ENCODE results near the gene PERM1. TPM values are rescaled to one million over a fixed set of nuclear protein-coding genes. Genes with fewer than 3 reads are reported as not detected.
"Not testable (repeated sequence)": the region's sequence is repeated elsewhere in the genome, so short reads cannot be mapped to it uniquely, and the experiment has no call there.

PERM1 gene
- total RNA-seq, 4 donors from 2014 or later, result 0.11 to 0.50 (median 0.30) TPM

DNA sequence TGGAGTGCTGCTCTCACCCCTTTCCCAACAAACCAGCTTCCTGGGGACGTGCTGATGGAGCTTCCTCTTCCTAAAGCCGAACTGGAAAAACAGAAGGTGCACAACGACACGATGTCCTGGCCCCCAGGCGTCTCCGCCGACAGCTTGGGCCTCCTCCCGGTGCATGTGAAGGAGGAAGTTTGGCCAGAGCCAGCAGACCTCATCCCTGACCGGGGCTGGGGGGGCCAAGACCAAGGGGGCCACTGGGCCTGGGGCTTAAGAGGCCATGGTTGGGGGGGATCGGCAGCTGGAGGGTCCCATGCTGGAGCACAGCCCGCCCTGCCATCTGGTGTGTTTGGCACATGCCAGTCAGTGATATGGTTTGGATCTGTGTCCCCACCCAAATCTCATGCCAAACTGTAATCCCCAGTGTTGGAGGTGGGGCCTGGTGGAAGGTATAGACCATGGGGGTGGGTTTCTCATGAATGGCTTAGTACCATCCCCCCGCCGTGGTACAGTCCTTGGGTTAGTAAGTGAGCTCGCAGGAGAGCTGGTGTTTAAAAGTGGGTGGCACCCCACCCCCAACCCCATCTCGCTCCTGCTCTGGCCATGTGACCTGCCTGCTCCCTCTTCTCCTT, 11.6 kb upstream of the PERM1 start:
- DNase-seq (ENCODE audit: extremely low spot score), result no peak
- Histone ChIP-seq H3K27me3 (peaks cover 0 to 14% (median 0%) of the 10 kb centered on the region in 4 donors), H3K9me3 (peaks cover 0 to 15% (median 11%) of the 10 kb centered on the region in 4 donors), H3K4me1 (peaks cover 7 to 15% (median 9%) of the 10 kb centered on the region in 4 donors), H3K4me3 (no peak overlapping the region), H3K27ac (replicated peaks in 1 of 4) (no peak overlapping the region), H3K36me3 (peaks cover 0 to 4% (median 0%) of the 10 kb centered on the region in 4 donors)
- TF ChIP-seq, protein P1, sequence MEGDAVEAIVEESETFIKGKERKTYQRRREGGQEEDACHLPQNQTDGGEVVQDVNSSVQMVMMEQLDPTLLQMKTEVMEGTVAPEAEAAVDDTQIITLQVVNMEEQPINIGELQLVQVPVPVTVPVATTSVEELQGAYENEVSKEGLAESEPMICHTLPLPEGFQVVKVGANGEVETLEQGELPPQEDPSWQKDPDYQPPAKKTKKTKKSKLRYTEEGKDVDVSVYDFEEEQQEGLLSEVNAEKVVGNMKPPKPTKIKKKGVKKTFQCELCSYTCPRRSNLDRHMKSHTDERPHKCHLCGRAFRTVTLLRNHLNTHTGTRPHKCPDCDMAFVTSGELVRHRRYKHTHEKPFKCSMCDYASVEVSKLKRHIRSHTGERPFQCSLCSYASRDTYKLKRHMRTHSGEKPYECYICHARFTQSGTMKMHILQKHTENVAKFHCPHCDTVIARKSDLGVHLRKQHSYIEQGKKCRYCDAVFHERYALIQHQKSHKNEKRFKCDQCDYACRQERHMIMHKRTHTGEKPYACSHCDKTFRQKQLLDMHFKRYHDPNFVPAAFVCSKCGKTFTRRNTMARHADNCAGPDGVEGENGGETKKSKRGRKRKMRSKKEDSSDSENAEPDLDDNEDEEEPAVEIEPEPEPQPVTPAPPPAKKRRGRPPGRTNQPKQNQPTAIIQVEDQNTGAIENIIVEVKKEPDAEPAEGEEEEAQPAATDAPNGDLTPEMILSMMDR (IDR thresholded peaks at IDR 0.05), result no peak
- TF ChIP-seq POLR2AphosphoS5 (IDR thresholded peaks at IDR 0.05) (no peak), EP300 (IDR thresholded peaks at IDR 0.05) (no peak)
- 80% methylated on average over 9 of the region's 15 CpGs for WGBS
- intact Hi-C loops (cut with DNase I), result no loop called here

DNA sequence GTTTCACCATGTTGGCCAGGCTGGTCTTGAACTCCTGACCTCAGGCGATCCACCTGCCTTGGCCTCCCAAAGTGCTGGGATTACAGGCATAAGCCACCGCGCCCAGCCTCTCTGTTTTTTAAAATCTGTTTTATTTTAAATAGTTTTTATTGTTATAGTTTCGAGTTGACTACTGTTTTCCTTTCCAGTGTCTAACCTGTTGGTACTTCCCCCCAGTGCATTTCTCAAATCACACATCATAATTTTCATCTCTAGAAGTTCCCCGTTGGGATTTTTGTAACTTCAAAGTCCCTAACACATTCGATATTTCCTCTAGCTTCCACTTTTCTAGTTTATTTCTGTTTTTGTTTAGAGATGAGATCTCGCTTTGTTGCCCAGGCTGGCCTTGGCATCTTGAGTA, 10.5 kb upstream of the PERM1 start:
- peaks cover 0 to 3% (median 0%) of the 10 kb centered on the region in 4 donors for H3K27me3 ChIP-seq
- no peaks in the 10 kb centered on the region for H3K36me3 ChIP-seq
- 94% methylated on average over 7 of the region's 7 CpGs for WGBS
- DNase-seq (ENCODE audit: extremely low spot score), result no peak
- H3K4me3 ChIP-seq, result no peak overlapping the region
- H3K9me3 ChIP-seq, result peaks cover 0 to 15% (median 11%) of the 10 kb centered on the region in 4 donors
- H3K4me1 ChIP-seq, result peaks cover 0 to 3% (median 0%) of the 10 kb centered on the region in 4 donors
- TF ChIP-seq, protein P1 (IDR thresholded peaks at IDR 0.05), result no peak
- TF ChIP-seq EP300 (IDR thresholded peaks at IDR 0.05) (no peak), POLR2AphosphoS5 (IDR thresholded peaks at IDR 0.05) (no peak), POLR2A (IDR thresholded peaks at IDR 0.05; ENCODE audit: low read depth) (no peak)
- H3K27ac ChIP-seq (replicated peaks in 1 of 4), result no peak overlapping the region
- intact Hi-C loops (cut with DNase I), result no loop called here

DNA sequence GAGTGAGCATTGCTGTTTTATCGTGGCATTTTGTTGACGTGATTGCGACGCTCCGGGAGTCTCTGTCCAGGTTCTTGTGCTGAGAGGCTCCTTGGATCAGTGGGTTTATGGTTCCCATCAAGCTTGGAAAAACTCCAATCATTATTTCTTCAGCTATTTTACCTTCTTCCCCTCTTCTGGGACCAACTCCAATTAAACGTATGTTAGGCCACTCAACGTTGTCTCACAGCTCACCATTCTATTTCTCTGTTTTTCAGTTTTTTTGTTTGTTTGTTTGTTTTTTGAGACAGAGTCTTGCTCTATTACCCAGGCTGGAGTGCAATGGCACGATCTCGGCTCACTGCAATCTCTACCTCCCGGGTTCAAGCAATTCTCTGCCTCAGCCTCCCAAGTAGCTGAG, 10.0 kb upstream of the PERM1 start:
- no peaks in the 10 kb centered on the region for H3K36me3 ChIP-seq
- H3K27ac ChIP-seq (replicated peaks in 1 of 4), result no peak overlapping the region
- no peak overlapping the region for H3K4me3 ChIP-seq
- H3K4me1 ChIP-seq, result no peaks in the 10 kb centered on the region
- intact Hi-C loops (cut with DNase I), result no loop called here
- no peak for DNase-seq (ENCODE audit: extremely low spot score)
- H3K27me3 ChIP-seq, result no peaks in the 10 kb centered on the region
- H3K9me3 ChIP-seq, result peaks cover 0 to 15% (median 11%) of the 10 kb centered on the region in 4 donors
- WGBS, result 96% methylated on average over 10 of the region's 10 CpGs
- TF ChIP-seq EP300 (IDR thresholded peaks at IDR 0.05) (no peak), POLR2AphosphoS5 (IDR thresholded peaks at IDR 0.05) (no peak), POLR2A (IDR thresholded peaks at IDR 0.05; ENCODE audit: low read depth) (no peak)
- TF ChIP-seq, protein P1 (IDR thresholded peaks at IDR 0.05), result no peak

DNA sequence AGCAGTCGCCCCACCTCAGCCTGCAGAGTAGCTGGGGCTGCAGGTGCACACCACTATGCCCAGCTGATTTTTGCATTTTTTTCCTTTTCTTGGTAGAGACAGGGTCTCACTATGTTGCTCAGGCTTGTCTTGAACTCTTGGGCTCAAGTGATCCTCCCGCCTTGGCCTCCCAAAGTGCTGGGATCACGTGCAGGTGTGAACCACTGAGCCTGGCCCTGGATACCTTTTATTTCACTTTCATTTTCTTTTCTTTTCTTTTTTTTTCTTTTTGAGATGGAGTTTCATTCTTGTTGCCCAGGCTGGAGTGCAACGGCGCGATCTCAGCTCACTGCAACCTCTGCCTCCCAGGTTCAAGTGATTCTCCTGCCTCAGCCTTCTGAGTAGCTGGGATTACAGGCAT, 9.4 kb upstream of the PERM1 start:
- H3K4me1 ChIP-seq; H3K27me3 ChIP-seq; intact Hi-C loops (cut with DNase I); H3K4me3 ChIP-seq; DNase-seq (ENCODE audit: extremely low spot score); H3K36me3 ChIP-seq; H3K27ac ChIP-seq (replicated peaks in 1 of 4): not testable (repeated sequence)
- WGBS, result 97% methylated on average over 6 of the region's 6 CpGs
- H3K9me3 ChIP-seq, result peaks cover 0 to 15% (median 11%) of the 10 kb centered on the region in 4 donors

DNA sequence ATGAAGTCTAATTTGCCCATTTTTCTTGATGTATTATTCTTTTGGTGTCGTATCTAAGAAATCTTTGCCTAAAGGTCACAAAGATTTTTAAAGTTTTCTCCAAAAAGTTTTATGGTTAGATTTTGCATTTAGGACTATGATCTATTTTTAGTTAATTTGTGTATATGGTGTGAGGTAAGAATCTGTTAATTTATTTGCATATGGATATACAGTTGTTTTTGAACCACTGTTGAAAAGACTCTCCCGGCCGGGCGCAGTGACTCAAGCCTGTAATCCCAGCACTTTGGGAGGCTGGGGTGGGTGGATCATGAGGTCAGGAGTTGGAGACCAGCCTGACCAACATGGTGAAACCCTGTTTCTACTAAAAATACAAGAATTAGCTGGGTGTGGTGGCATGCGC, 6.2 kb upstream of the PERM1 start:
- DNase-seq (ENCODE audit: extremely low spot score); H3K4me3 ChIP-seq; H3K4me1 ChIP-seq; H3K27ac ChIP-seq (replicated peaks in 1 of 4); intact Hi-C loops (cut with DNase I); H3K36me3 ChIP-seq: not testable (repeated sequence)
- Histone ChIP-seq H3K9me3 (peaks cover 0 to 15% (median 11%) of the 10 kb centered on the region in 4 donors), H3K27me3 (peaks cover 0 to 25% (median 0%) of the 10 kb centered on the region in 4 donors)
- WGBS, result 88% methylated on average over 5 of the region's 5 CpGs

DNA sequence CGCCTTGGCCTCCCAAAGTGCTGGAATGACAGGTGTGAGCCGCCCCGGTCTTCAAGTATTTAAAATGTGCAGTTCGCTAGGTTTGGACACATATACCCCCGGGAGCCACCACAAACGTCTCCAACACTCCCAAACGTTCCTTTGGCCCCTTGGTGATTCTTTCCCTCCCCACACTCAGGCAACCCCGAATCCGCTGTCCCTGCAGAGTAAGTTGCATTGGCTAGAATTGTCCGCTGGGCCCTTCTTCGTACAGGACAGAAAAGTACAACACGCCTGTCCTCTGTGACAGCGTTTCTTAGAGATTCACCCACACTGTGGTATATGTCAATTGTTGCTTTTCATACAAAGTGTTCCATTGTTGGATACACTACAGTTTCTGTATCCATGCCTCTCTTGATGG, 3.2 kb upstream of the PERM1 start:
- Histone ChIP-seq H3K4me1 (peaks cover 4 to 8% (median 7%) of the 10 kb centered on the region in 4 donors), H3K9me3 (no peaks in the 10 kb centered on the region), H3K27me3 (peaks cover 0 to 49% (median 3%) of the 10 kb centered on the region in 4 donors), H3K27ac (replicated peaks in 1 of 4) (no peak overlapping the region), H3K36me3 (no peaks in the 10 kb centered on the region), H3K4me3 (no peak overlapping the region)
- DNase-seq (ENCODE audit: extremely low spot score), result no peak
- WGBS, result 76% methylated on average over 12 of the region's 13 CpGs
- TF ChIP-seq EP300 (IDR thresholded peaks at IDR 0.05), result no peak
- intact Hi-C loops (cut with DNase I), result loop anchor here (2.0 kb wide), 1 partner anchor 78 kb away; no protein-coding TSS in a partner anchor

All from esophagus muscularis mucosa (tissue), 4 donors.